ENCODE data around the gene BABAM2.

The BABAM2 gene

DNA sequence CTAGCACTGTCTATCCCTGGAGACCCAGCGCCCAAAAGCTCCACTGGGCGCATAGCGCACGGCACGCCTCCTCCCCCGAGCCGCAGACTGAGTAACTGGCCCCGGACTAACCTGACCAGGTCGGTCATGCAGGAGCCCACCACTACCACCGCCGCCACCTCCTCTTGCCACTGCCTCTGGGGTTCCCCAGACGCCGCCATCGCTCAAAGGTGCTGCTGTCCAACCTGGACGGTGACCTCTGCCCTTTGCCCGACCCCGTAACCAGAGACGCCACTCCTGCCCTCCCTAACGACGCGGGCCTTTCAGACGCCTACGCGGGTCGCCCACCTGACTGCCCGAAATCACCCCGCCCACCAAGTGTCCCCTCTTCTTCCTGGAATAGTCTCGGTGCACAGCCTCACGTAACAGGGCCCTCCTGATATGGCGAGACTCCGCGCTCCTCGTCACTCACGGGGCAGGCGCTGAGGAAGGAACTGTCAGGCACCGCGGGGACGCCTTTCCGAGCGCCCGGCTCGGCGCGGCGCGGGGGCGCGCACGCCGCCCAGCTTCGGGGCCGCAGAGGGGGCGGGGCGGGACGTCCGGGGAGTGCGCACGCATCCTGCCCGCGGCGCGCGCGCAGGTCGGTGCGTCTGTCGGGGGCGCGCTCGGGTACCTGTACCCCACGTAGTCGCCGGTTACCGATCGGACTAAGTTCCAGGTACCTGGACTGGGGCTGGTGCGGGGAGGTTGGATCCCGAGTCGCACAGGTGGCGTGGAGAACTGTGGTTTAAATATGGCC lies at the start of gene BABAM2, which contains the start of gene RBKS:
BABAM2 (plus strand) TSS at position 584 of the 778 bp plus-strand sequence. CDS start 3,828 bp downstream, outside the sequence.
RBKS (minus strand) TSS at position 242 of the 778 bp plus-strand sequence; CDS start at position 200, 42 bp downstream.
- TF ChIP-seq, protein P1, sequence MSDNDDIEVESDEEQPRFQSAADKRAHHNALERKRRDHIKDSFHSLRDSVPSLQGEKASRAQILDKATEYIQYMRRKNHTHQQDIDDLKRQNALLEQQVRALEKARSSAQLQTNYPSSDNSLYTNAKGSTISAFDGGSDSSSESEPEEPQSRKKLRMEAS (IDR thresholded peaks at IDR 0.05; ENCODE audit: low read depth, low read length): no peak
- TF ChIP-seq, protein P2, sequence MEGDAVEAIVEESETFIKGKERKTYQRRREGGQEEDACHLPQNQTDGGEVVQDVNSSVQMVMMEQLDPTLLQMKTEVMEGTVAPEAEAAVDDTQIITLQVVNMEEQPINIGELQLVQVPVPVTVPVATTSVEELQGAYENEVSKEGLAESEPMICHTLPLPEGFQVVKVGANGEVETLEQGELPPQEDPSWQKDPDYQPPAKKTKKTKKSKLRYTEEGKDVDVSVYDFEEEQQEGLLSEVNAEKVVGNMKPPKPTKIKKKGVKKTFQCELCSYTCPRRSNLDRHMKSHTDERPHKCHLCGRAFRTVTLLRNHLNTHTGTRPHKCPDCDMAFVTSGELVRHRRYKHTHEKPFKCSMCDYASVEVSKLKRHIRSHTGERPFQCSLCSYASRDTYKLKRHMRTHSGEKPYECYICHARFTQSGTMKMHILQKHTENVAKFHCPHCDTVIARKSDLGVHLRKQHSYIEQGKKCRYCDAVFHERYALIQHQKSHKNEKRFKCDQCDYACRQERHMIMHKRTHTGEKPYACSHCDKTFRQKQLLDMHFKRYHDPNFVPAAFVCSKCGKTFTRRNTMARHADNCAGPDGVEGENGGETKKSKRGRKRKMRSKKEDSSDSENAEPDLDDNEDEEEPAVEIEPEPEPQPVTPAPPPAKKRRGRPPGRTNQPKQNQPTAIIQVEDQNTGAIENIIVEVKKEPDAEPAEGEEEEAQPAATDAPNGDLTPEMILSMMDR (IDR thresholded peaks at IDR 0.05; ENCODE audit: low read depth, low read length): no peak
- peak; percentile 50; the same call in 1 of the 2 replicates for TF ChIP-seq MYC (IDR thresholded peaks at IDR 0.05; ENCODE audit: low read depth, low read length)
- peak; percentile 67 for TF ChIP-seq POLR2A (IDR thresholded peaks at IDR 0.05; ENCODE audit: extremely low read depth, insufficient read length)
- DNase-seq (ENCODE audit: low read depth): peak; percentile 92
- peak within 1 kb of the TSS; percentile 92 for H3K4me3 ChIP-seq (ENCODE audit: low read depth, low read length)

DNA sequence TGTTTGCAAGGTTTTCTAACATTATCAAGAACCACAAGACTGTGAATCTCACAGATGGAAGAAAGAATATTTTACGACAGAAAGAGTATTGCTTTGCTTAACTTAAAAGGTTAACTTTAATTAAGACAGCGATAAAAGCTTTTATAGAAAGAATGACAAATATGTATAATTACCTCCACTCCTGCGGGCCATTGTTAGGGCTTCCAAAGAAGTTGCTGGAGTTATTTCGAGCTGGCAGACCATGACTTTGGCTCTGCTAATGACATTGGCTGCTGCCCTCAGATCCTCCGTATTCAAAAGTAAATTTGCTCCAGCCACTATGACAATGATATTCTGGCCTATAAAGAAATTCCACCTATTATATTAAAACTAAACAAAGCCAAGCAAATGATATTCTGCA lies 47.6 kb upstream of the BABAM2 start:
- DNase-seq (ENCODE audit: low read depth): no peak
- no peak overlapping the region for H3K4me3 ChIP-seq (ENCODE audit: low read depth, low read length)
- TF ChIP-seq POLR2A (IDR thresholded peaks at IDR 0.05; ENCODE audit: extremely low read depth, insufficient read length) (no peak), MYC (IDR thresholded peaks at IDR 0.05; ENCODE audit: low read depth, low read length) (no peak)
- TF ChIP-seq, protein P1 (IDR thresholded peaks at IDR 0.05; ENCODE audit: low read depth, low read length): no peak
- TF ChIP-seq, protein P2 (IDR thresholded peaks at IDR 0.05; ENCODE audit: low read depth, low read length): no peak

DNA sequence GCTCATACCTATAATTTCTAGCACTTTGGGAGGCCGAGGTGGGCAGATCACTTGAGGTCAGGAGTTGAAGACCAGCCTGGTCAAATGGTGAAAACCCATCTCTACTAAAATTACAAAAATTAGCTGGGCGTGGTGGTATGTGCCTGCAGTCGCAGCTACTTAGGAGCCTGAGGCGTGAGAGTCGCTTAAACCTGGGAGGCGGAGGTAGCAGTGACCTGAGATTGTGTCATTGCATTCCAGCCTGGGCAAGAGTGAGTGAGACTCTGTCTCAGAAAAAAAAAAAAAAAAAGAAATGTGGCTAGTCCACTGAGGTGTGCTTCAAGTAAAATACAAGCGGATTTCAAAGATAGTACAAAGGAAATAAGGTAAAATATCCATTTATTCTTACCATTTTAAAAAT lies 46.5 kb upstream of the BABAM2 start:
- H3K4me3 ChIP-seq (ENCODE audit: low read depth, low read length): no peak overlapping the region
- TF ChIP-seq, protein P2 (IDR thresholded peaks at IDR 0.05; ENCODE audit: low read depth, low read length): no peak
- no peak for TF ChIP-seq POLR2A (IDR thresholded peaks at IDR 0.05; ENCODE audit: extremely low read depth, insufficient read length)
- no peak for DNase-seq (ENCODE audit: low read depth)

DNA sequence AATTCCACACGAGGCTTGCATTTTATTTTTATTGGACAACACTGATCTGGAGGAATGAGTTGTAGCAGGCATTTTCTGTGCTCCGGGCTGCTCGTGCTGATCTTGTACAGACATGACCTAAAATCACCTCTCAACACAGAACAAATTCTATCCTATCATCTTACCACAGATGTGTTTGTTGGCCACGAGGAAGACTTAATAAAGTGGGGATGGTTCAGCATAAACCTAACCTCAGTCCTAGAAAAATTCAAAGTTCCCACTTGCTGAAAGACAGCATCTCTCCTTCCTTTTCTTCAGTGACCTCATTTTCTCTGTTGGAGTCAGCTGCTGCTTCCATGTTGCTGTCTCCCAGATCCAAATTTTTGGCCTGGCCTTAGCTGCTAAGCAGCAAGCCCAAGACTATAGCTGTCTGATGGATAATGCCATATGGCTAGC lies 45.7 kb upstream of the BABAM2 start:
- DNase-seq (ENCODE audit: low read depth): no peak
- TF ChIP-seq, protein P1 (IDR thresholded peaks at IDR 0.05; ENCODE audit: low read depth, low read length): no peak
- no peak for TF ChIP-seq POLR2A (IDR thresholded peaks at IDR 0.05; ENCODE audit: extremely low read depth, insufficient read length)
- no peak for TF ChIP-seq MYC (IDR thresholded peaks at IDR 0.05; ENCODE audit: low read depth, low read length)
- TF ChIP-seq, protein P2 (IDR thresholded peaks at IDR 0.05; ENCODE audit: low read depth, low read length): no peak
- no peak overlapping the region for H3K4me3 ChIP-seq (ENCODE audit: low read depth, low read length)

DNA sequence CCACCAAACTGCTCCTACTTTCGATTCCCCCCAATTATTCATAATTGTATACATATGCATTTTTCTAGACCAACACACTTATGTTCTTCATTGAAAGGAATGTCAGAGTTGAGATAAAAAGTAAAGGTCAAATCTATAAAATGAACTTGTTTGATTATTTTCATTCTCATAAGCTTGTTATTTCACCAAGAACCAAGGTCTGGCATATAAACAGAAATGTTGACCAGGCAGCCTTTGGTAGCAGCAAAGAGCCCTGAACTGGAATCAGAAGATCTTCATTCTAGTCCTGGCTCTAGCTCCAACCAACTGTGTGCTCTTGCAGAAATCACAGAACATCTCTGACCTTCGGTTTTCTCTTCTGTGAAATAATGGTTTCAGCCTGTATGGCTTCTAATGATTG lies 43.2 kb upstream of the BABAM2 start:
- no peak overlapping the region for H3K4me3 ChIP-seq (ENCODE audit: low read depth, low read length)
- no peak for TF ChIP-seq MYC (IDR thresholded peaks at IDR 0.05; ENCODE audit: low read depth, low read length)
- TF ChIP-seq, protein P2 (IDR thresholded peaks at IDR 0.05; ENCODE audit: low read depth, low read length): no peak
- TF ChIP-seq, protein P1 (IDR thresholded peaks at IDR 0.05; ENCODE audit: low read depth, low read length): no peak
- no peak for TF ChIP-seq POLR2A (IDR thresholded peaks at IDR 0.05; ENCODE audit: extremely low read depth, insufficient read length)
- no peak for DNase-seq (ENCODE audit: low read depth)
